ENCODE data around the gene DNMBP.

DNMBP gene

GRCh38 chr10:99860466-99860865, 149.3 kb downstream of the DNMBP start:
- no peak for DNase-seq (ENCODE audit: insufficient read length)
- TF ChIP-seq POLR2AphosphoS5 (IDR thresholded peaks at IDR 0.05; ENCODE audit: low read depth, low read length) (no peak), TAF1 (IDR thresholded peaks at IDR 0.05; ENCODE audit: borderline replicate concordance, low read depth, low read length) (no peak), POLR2A (IDR thresholded peaks at IDR 0.05; ENCODE audit: low read depth, low read length) (no peak)
- no peak for FAIRE-seq

DNA sequence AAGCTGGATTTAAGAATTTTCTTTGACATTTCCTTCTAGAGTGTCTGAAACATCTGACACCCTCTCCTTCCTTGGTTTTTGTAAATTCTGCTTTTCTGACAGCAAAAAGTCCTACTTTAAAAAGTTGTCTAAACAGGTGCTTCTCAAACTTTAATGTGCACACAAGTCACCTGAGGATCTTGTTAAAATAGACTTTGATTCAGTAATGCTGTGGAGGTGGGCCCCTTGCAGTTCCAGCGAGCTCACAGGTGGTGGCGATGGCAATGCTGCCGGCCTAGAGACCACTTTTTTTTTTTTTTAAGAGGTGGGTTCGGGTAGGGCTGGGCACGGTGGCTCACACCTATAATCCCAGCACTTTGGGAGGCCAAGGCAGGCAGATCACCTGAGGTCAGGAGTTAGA, 150.2 kb downstream of the DNMBP start:
- no peak for FAIRE-seq
- DNase-seq (ENCODE audit: insufficient read length), result no peak
- TF ChIP-seq TAF1 (IDR thresholded peaks at IDR 0.05; ENCODE audit: borderline replicate concordance, low read depth, low read length) (no peak), POLR2A (IDR thresholded peaks at IDR 0.05; ENCODE audit: low read depth, low read length) (no peak), POLR2AphosphoS5 (IDR thresholded peaks at IDR 0.05; ENCODE audit: low read depth, low read length) (no peak)

DNA sequence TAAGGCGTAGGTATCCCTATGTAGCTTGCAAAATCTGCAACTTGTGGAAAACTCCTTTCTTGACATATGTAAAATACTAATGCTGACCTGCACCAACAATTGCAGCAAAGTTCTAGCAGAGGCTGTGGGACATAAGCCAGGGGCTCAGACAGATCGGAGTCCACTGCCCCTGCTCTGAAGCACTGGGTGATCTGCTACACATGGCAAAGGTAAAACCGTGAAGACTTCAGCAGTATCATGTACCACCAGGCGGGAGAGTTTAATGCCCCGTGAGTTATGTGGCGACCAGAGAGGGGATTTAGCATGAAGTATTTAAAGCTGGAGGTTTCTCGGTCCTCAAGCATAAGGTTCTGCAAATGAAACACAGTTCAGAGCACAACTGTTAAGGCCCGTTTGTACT, 150.9 kb downstream of the DNMBP start:
- TF ChIP-seq POLR2A (IDR thresholded peaks at IDR 0.05; ENCODE audit: low read depth, low read length) (no peak), TAF1 (IDR thresholded peaks at IDR 0.05; ENCODE audit: borderline replicate concordance, low read depth, low read length) (no peak), POLR2AphosphoS5 (IDR thresholded peaks at IDR 0.05; ENCODE audit: low read depth, low read length) (no peak)
- DNase-seq (ENCODE audit: insufficient read length) (no peak), FAIRE-seq (no peak)

DNA sequence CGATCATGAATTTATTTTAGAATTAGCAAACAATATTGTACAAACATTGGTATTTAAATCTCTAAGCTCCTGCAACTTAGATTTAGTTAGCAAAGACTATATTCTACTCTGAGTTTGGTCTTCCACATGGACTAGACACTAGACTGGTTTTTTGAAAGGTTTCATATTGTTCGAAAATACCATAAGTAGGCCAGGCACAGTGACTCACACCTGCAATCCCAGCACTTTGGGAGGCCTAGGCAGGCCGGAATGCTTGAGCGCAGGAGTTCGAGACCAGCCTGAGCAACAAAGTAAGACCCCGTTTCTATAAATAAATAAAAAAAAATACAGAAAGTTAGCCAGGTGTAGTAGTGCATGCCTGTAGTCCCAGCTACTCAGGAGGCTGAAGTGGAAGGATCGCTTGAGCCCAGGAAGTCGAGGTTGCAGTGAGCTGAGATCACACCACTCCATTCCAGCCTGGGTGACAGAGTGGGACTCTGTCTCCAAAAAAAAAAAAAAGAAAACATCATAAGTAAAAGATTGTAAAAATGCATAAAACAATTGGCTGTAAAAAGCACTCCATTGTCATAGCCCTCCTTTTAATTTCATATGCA, 154.2 kb downstream of the DNMBP start:
- no peak for FAIRE-seq
- TF ChIP-seq POLR2AphosphoS5 (IDR thresholded peaks at IDR 0.05; ENCODE audit: low read depth, low read length), result no peak
- TF ChIP-seq TAF1 (IDR thresholded peaks at IDR 0.05; ENCODE audit: borderline replicate concordance, low read depth, low read length), result no peak
- no peak for TF ChIP-seq POLR2A (IDR thresholded peaks at IDR 0.05; ENCODE audit: low read depth, low read length)
- no peak for DNase-seq (ENCODE audit: insufficient read length)

- DNase-seq (ENCODE audit: insufficient read length) (no peak), FAIRE-seq (no peak)
These were observed 154.9 kb downstream of the DNMBP start for GRCh38 chr10:99854860-99855259.

DNA sequence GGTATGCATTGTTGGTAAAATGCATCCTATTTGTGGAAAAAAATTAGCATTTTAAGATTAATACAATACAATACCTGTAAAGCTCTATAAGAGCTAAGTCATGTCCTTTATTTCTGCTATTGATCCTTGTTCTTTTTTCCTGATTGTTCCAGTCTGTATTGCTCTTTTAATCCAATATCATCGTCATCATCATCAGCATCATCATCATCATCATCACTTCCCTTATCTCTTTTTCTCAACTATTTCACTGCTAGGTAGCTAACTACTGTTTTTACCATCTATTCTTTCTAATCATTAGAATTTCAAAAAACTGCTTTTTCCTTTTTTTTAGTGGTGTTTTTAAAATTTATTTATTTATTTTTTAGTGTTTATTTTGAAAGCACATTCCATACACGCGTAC, 156.1 kb downstream of the DNMBP start:
- no peak for DNase-seq (ENCODE audit: insufficient read length)
- TF ChIP-seq TAF1 (IDR thresholded peaks at IDR 0.05; ENCODE audit: borderline replicate concordance, low read depth, low read length) (no peak), POLR2AphosphoS5 (IDR thresholded peaks at IDR 0.05; ENCODE audit: low read depth, low read length) (no peak), POLR2A (IDR thresholded peaks at IDR 0.05; ENCODE audit: low read depth, low read length) (no peak)
- no peak for FAIRE-seq

More at GRCh38 chr10:99854860-99855259, 154.9 kb downstream of the DNMBP start:
- TF ChIP-seq POLR2AphosphoS5 (IDR thresholded peaks at IDR 0.05; ENCODE audit: low read depth, low read length) (no peak), POLR2A (IDR thresholded peaks at IDR 0.05; ENCODE audit: low read depth, low read length) (no peak), TAF1 (IDR thresholded peaks at IDR 0.05; ENCODE audit: borderline replicate concordance, low read depth, low read length) (no peak)

GRCh38 chr10:99852481-99853213, 157.1 kb downstream of the DNMBP start:
- DNase-seq (ENCODE audit: insufficient read length) (no peak), FAIRE-seq (no peak)
- TF ChIP-seq POLR2AphosphoS5 (IDR thresholded peaks at IDR 0.05; ENCODE audit: low read depth, low read length) (no peak), POLR2A (IDR thresholded peaks at IDR 0.05; ENCODE audit: low read depth, low read length) (no peak), TAF1 (IDR thresholded peaks at IDR 0.05; ENCODE audit: borderline replicate concordance, low read depth, low read length) (no peak)

- no peak for DNase-seq (ENCODE audit: insufficient read length)
- TF ChIP-seq POLR2AphosphoS5 (IDR thresholded peaks at IDR 0.05; ENCODE audit: low read depth, low read length), result no peak
- FAIRE-seq, result no peak
These were observed 157.9 kb downstream of the DNMBP start for GRCh38 chr10:99851825-99852224.

DNA sequence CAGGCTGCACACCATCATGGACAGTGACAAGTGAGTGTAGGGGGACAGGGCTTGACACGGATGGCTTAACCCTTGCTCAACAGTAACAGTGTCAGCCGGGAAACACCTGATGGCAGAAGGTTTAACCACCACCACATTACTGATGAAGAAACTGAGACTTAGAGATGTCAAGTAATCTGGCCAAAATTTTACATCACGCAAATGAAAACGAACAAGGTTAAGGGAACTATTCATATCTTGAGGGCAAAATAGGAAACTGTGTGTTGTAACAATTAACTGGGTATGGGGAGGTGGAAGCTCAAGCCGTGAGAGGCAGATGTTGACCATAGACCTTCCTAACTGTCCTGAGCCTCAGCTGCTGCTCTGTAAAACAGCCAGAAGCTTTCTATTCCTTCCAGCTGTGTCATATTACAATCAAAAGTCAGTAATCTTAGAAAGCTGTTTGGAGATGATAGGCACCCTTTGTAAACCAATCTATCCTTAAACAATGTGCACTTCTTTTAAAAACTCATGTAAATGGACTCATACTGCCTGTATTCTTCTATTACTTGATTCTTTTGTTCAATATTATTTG, 158.9 kb downstream of the DNMBP start:
- DNase-seq (ENCODE audit: insufficient read length), result no peak
- TF ChIP-seq POLR2AphosphoS5 (IDR thresholded peaks at IDR 0.05; ENCODE audit: low read depth, low read length), result no peak
- no peak for TF ChIP-seq TAF1 (IDR thresholded peaks at IDR 0.05; ENCODE audit: borderline replicate concordance, low read depth, low read length)
- no peak for TF ChIP-seq POLR2A (IDR thresholded peaks at IDR 0.05; ENCODE audit: low read depth, low read length)
- FAIRE-seq, result no peak

DNA sequence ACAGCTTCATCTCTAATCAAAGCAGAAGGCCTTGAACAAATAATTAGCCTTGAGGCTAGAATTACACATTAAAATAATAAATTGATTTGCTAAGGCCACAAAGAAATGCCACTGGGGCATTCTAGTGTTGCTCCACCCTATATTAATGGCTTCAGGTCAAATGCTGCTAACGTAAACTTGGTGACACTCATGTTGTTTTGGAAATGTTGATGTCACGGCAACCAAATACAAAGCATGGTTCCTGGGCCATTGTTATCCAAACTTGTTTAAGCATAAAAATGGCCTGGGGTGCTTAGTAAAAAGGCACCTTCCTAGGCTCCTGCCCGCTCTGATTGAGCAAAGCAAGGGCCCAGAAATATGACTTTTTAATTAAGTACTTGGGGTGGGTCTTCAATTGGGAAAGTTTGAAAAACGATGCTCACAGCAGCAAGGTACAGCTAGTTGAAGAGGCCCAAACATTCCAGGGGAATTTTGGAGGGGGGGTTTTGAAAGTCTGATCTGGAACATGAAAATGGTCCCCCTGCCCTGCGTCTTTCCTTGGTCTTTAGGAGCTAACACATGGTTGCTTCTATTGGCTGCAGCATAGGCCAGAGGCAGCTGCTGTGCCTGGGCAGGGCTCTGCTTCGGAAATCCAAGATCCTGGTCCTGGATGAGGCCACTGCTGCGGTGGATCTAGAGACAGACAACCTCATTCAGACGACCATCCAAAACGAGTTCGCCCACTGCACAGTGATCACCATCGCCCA, 159.6 kb downstream of the DNMBP start:
- no peak for DNase-seq (ENCODE audit: insufficient read length)
- TF ChIP-seq POLR2AphosphoS5 (IDR thresholded peaks at IDR 0.05; ENCODE audit: low read depth, low read length) (no peak), TAF1 (IDR thresholded peaks at IDR 0.05; ENCODE audit: borderline replicate concordance, low read depth, low read length) (no peak), POLR2A (IDR thresholded peaks at IDR 0.05; ENCODE audit: low read depth, low read length) (no peak)
- FAIRE-seq, result no peak

GRCh38 chr10:99849536-99849935, 160.2 kb downstream of the DNMBP start:
- TF ChIP-seq TAF1 (IDR thresholded peaks at IDR 0.05; ENCODE audit: borderline replicate concordance, low read depth, low read length) (no peak), POLR2AphosphoS5 (IDR thresholded peaks at IDR 0.05; ENCODE audit: low read depth, low read length) (no peak), POLR2A (IDR thresholded peaks at IDR 0.05; ENCODE audit: low read depth, low read length) (no peak)
- no peak for DNase-seq (ENCODE audit: insufficient read length)
- FAIRE-seq, result no peak
